ENCODE results near the gene DLGAP1. TPM values are rescaled to one million over a fixed set of nuclear protein-coding genes. Genes with fewer than 3 reads are reported as not detected.
A peak's percentile ranks its signal among the peaks of the same experiment; 100 is the strongest.

The DLGAP1 gene
- total and polyA plus RNA-seq, 2 of the 13 experiments (the other 11 are each of a cell fraction or from before 2014, with no cell fraction given), result 0.01 TPM; not detected in 1

GRCh38 chr18:3610813-3611212 lies 844.3 kb downstream of the DLGAP1 start:
- Histone ChIP-seq H3K4me1 (ENCODE audit: insufficient read depth, low read length) (peaks cover 63% of the 10 kb centered on the region), H3K79me2 (ENCODE audit: insufficient read depth, low read length) (no peaks in the 10 kb centered on the region), H3K36me3 (replicated peaks in 1 of 2; ENCODE audit: control insufficient read depth in 1 of 2, insufficient read depth in 2 of 2, low read length in 2 of 2) (no peaks in the 10 kb centered on the region), H3K27ac (ENCODE audit: extremely low read length, insufficient read depth, low read length) (no peak overlapping the region), H4K20me1 (ENCODE audit: insufficient read depth, low read length) (no peaks in the 10 kb centered on the region), H3K4me3 (replicated peaks in 1 of 3; ENCODE audit: insufficient read depth in 1 of 3, low read depth in 2 of 3, low read length in 3 of 3) (no peak overlapping the region), H3K9ac (ENCODE audit: insufficient read depth, low read depth, low read length) (no peak overlapping the region), H3K4me2 (ENCODE audit: low read depth, low read length) (no peak overlapping the region), H3K27me3 (ENCODE audit: control insufficient read depth in 1 of 2, insufficient read depth in 2 of 2, low read length in 2 of 2) (no peaks in the 10 kb centered on the region), H2AFZ (ENCODE audit: low read length) (no peak overlapping the region), H3K9me3 (ENCODE audit: low read length) (no peaks in the 10 kb centered on the region)
- 94% methylated on average over 6 of the region's 6 CpGs for WGBS (ENCODE audit: low lambda C conversion rate)
- no TSS peak for BruUV-seq (replicated peaks)
- CTCF ChIA-PET (ENCODE audit: low intra/inter-chr PET ratio, low total read pairs), result no interaction called here
- DNase-seq (ENCODE audit: low spot score) (no peak), ATAC-seq (no peak), FAIRE-seq (no peak)
- in situ Hi-C loops (cut with HindIII; ENCODE audit: extremely low pct_ligation_motif_present, low pct_unique_long_range_greater_than_20kb), result loop anchor here (25.0 kb wide), 1 partner anchor 574 kb away; no protein-coding TSS in a partner anchor
- POLR2A ChIA-PET, result interaction anchor here (1.0 to 1.7 kb wide), 2 partner anchors 8 to 13 kb away, joined by 3 to 4 read pairs; no protein-coding TSS in a partner anchor
- TF ChIP-seq PLRG1 (conservative IDR thresholded peaks at IDR 0.05), result no peak
- TF ChIP-seq HOXD1 (CRISPR knock-in tag; IDR thresholded peaks at IDR 0.05), result no peak
- no peak for TF ChIP-seq HES4 (CRISPR knock-in tag; IDR thresholded peaks at IDR 0.05; ENCODE audit: borderline replicate concordance)
- intact Hi-C loops (cut with micrococcal nuclease; ENCODE audit: unreplicated experiment), result no loop called here

- Histone ChIP-seq H3K79me2 (ENCODE audit: insufficient read depth, low read length) (no peaks in the 10 kb centered on the region), H2AFZ (ENCODE audit: low read length) (no peak overlapping the region), H3K9me3 (ENCODE audit: low read length) (no peaks in the 10 kb centered on the region), H3K27me3 (ENCODE audit: control insufficient read depth in 1 of 2, insufficient read depth in 2 of 2, low read length in 2 of 2) (no peaks in the 10 kb centered on the region), H3K9ac (ENCODE audit: insufficient read depth, low read depth, low read length) (no peak overlapping the region), H3K4me2 (ENCODE audit: low read depth, low read length) (no peak overlapping the region), H3K4me3 (replicated peaks in 1 of 3; ENCODE audit: insufficient read depth in 1 of 3, low read depth in 2 of 3, low read length in 3 of 3) (no peak overlapping the region), H3K27ac (ENCODE audit: extremely low read length, insufficient read depth, low read length) (no peak overlapping the region), H4K20me1 (ENCODE audit: insufficient read depth, low read length) (no peaks in the 10 kb centered on the region), H3K36me3 (replicated peaks in 1 of 2; ENCODE audit: control insufficient read depth in 1 of 2, insufficient read depth in 2 of 2, low read length in 2 of 2) (no peaks in the 10 kb centered on the region), H3K4me1 (ENCODE audit: insufficient read depth, low read length) (peaks cover 63% of the 10 kb centered on the region)
- FAIRE-seq (no peak), DNase-seq (ENCODE audit: low spot score) (no peak), ATAC-seq (no peak)
- POLR2A ChIA-PET, result no interaction called here
- intact Hi-C loops (cut with micrococcal nuclease; ENCODE audit: unreplicated experiment) (no loop called here), in situ Hi-C loops (cut with HindIII; ENCODE audit: extremely low pct_ligation_motif_present, low pct_unique_long_range_greater_than_20kb) (loop anchor here (25.0 kb wide), 1 partner anchor 573 kb away; no protein-coding TSS in a partner anchor)
- no TSS peak for BruUV-seq (replicated peaks)
- TF ChIP-seq SALL2 (CRISPR knock-in tag; IDR thresholded peaks at IDR 0.05) (no peak), POLR2G (IDR thresholded peaks at IDR 0.05; ENCODE audit: low read depth, low read length) (0 out of 2 replicates have a peak, but pooled peaks have one; percentile 8)
- CTCF ChIA-PET (ENCODE audit: low intra/inter-chr PET ratio, low total read pairs), result no interaction called here
- 100% methylated on average over 2 of the region's 2 CpGs for WGBS (ENCODE audit: low lambda C conversion rate)
Measured at GRCh38 chr18:3610188-3610708, 844.9 kb downstream of the DLGAP1 start.

All from HepG2 (cell line).